Measurements from ENCODE around the gene MAOB. TPM values are rescaled to one million over a fixed set of nuclear protein-coding genes. Genes with fewer than 3 reads are reported as not detected.

MAOB gene
- total RNA-seq, 1 donor from 2014 or later, result 3.2 TPM

DNA sequence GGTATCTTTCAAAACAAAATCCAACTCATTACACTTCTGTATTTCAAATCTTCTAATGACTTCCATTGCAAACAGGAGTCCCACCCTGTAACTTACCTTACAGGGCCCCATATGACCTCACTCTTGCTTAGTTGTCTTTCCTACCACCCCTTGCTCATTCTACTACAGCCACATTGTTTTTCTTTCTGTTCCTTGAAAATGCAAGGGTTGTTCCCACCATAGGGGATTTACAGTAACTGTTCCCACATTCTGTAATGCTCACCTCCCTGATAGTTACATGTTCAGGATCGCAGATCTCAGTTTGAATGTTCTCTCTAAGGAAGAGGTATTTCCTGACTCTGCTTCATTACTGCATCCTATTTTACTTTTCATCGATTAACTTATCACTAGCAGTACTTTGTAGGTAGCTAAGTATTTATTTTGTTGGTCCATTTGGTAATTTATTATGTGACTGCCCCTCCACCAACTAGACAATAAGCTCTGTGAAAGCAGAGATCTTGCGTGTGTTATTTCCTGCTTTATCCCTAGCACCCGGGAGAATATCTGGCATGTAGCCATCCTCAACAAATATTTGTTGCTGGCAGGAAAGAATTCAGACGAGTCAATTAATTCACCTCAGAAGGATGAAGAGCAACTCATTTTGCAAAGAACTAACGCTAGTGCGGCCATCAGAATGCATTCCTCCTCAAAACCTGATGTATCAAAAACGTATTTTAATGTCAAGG is 21.4 kb downstream of the MAOB start:
- DNase-seq, result peak; percentile 8

DNA sequence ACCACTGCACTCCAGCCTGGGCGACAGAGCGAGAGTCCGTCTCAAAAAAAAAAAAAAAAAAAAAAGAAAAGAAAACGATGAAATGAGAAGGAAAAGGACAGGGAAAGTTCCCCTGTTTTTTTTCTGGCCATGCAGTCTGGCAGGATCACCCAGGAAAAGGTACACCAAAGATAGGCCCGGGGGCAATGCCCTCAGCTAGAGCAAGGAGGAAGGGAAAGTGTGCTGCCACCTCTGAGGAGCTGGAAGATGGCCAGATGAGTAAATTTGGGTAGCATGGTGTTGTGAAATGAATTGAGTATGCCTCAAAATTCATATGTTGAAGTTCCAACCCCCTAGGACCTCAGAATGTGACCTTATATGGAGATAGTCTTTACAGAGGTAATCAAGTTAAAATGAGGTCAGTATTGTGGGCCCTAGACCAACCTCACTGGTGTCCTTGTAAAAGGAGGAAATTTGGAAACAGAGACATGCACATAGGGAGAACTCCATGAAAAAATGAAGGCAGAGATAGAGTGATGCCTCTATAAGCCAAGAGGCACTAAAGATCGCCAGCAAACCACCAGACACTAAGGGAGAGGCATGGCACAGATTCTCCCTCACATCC is 28.9 kb downstream of the MAOB start:
- no peak for DNase-seq

DNA sequence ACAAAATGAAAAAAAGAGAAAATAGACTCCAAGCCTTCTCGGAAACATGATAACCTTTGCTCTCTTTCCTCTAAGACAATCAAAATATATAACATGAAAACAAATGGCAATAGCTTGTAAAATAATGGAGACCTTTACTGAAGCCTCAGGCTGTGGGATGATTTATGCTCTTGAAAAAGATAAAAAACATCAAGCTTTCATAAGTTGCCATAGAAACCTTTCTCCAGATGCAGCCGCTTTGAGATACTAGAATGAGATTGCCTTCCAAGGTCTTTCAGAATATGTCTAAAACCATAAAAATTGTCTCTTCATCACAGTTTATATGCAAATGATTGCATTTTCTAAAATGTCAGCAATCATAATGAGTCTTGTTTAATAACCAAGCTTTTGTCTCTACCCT is 31.6 kb downstream of the MAOB start:
- DNase-seq, result no peak

DNA sequence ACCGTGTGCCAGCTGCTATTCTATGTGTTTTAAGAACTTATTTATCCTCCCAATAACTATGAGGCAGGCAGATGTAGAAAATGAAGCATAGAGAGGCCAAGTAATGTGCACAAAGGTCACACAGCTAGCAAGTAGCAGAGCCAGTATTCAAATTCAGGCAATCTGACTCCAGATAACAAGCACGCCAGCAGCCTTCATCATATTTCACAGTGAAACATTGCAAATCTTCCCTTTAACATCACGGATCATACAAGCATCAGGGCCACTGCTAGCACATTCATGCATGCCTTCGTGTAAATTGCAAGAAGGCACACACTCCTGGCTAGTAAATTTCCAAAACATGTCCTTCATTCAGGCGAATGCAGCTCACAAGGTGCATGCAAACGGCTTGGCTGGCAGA is 33.1 kb downstream of the MAOB start:
- no peak for DNase-seq

DNA sequence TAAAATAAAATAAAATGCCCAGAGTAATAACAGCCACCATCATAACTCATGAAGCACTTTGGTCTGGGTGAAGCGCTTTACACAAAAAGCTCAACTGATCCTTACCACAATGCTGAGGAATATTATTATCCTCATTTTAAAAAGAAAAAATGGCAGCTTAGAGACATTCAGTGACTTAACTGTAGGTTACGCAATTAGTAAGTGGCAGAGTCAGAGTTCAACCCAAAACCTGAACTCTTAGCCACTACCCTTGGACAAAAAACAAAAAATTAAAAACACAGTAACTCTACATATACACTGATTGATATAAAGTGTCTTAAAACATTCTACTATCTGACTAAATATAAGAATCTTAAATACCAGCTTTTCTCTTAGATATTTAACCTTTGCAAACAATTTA is 34.9 kb downstream of the MAOB start:
- DNase-seq, result no peak

DNA sequence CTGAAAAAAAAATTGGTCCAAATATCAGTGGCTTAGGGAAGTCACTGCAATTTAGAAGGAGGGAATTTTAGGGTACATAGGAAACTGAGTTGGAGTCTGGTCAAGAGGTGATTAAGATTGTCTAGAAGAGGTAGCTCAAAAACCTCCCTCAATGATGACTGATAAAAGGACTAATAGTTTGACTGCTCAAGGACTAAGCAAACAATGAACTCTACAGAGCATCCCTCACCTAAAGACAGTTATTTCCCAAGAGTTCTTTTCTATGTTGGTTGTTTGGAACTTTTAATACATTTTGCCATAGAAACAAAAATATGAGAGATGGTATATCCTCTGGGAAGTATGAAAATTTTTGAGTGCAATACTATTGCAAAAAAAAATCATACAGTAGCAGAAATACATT is 35.7 kb downstream of the MAOB start:
- no peak for DNase-seq

DNA sequence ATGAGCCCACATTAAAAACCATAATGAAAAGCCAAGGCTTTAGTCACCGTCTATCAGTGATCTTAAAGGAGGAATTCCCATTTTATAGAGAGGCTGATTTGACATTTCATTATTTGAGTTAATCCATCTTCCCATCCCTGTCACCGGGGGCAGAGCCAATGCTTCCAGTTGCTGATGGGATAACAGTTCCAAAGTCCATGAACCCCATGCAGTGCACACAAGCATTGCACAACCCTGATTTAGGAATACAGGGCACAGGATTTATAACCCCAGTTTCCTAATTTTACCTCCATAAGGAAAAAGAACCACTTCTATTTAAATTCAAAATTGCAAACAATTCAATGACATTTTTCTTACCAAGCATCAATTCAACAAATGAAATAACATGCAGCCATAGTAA is 36.5 kb downstream of the MAOB start:
- no peak for DNase-seq

DNA sequence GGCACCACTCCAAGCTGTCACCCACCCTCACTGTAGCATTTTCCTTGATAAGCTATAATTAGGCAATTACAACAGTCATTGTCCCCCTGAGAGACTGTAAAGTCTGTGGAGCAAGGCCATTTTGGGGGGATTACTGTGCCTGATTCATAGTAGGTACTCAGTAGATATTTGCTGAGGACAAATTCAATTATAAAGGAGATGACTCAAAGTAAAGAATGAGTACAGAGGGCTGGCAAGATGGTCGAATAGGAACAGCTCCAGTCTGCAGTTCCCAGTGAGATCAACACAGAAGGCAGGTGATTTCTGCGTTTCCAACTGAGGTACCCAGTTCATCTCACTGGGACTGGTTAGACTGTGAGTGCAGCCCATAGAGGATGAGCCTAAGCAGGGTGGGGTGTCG is 42.0 kb downstream of the MAOB start:
- no peak for DNase-seq

DNA sequence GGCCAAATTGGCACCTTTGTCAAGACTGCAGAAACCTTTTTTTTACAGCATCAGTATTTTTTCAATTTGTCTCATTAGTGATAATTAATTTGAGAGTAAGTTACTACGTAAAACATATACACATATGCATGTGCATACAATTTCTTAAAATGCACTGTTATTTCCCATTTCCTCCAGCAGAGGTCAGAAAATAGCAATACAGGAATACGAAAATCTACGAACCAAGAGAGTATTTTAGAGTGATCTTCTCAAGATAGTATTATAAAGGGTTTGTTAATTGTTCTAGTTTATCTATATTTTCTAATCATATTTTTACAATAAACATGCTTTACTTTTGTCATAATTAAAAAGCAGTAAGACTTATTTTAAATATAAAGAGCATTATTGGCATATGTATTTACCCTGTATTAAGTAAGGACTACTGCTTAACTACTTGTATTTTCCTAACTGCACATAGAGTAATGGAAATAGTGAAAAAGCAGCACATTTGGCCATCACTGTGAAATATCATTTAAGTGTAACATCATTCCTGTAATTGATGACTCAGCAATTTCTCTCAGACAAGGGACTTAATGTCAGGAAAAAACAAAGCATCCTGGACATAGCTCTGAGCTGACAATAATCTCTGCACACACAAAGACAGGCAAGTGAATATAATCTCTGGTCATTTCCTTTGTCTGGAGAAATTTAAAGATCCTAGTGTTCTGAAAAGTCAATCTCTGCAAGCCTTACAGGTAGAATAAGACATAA is 45.6 kb downstream of the MAOB start:
- peak; percentile 37 for DNase-seq

DNA sequence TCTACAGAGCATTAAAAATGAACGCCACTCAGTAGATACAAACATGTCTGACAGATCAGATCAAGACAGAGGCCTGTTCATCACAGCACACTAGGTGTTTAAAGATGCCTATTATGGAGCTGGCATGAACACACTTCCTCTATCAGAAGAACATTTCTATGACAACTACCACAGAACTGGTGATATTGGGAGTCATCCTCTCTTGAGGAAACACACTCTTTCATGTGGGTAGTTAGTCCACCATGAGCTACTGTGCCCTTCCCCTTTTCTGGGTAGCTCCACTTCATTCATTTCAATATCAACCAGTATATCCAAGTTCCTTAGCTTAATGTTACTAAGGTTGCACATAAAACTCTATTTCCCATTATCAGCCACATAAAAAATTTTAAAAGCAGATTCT is 46.7 kb downstream of the MAOB start:
- no peak for DNase-seq

DNA sequence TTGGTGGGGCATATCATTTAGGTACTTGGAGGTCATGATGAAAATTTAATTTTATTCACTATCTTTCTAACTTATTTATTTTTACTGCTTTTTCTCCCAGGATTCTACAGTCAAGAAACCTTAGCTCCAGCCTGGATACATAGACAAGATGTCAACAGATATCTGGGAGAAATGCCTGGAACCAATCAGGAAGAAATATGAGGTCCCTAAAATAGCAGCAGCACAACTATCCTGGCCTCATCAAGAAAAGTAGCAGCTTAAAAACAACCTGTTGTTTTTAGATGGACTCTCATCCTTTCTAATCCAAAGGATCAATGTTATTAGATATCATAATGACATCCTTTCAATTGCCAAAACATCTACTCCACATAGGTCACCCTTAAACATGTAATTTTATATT is 54.5 kb downstream of the MAOB start:
- no peak for DNase-seq

DNA sequence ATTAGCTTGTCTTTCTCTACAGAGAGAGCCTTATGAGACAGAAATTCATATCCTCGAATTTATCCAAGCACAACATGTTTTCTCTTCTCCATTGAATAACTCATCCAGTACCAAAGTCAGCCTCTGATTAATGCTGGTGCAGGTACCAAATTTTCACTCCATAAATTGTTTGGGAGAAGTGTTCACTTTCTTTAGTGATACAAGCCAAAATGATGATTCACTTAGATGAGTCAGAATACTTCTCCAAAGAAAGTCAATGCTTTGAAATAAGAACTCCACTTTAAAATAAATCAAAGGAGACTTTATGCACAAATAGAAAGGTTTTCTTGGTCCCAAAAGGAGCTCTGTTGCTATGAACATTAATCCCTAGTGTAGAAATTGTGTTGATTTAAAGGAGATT is 60.2 kb downstream of the MAOB start:
- DNase-seq, result no peak

DNA sequence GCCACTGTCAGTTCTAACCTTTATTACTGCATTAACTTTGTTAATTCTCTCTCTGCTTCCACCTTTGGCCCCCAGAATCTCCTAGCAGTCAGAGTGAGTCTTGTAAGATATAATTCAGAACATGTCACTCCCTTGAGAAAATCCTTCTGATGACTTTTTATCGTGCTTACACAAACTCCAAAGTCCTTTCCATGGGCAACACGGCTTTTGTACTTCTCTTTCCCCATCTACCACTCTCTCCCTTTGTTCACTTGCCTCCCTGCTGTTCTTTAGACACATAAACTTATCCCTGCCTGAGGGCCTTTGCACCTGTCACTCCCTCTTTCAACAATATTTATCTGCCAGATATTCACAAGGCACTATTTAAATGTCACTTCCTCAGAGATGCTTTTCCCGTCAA is 64.8 kb downstream of the MAOB start:
- DNase-seq, result no peak

DNA sequence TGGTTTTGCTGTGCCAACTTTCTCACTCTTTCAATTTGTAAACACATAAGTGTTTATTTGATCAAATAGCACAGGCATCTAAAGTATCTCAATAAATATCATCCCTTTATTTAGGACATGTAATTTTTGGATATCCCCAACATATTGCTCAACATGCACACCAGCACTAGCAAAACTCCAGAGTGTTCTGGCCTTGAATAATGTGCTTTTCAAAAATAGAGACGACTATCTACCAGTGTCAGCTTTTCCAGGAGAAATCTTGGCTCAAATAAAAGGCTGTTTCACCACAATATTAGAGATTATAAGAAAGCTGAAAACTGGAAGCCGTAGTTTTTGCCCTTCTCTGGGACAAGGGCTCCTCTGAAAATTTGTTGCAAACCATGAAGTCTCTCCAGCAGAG is 67.0 kb downstream of the MAOB start:
- DNase-seq, result no peak

DNA sequence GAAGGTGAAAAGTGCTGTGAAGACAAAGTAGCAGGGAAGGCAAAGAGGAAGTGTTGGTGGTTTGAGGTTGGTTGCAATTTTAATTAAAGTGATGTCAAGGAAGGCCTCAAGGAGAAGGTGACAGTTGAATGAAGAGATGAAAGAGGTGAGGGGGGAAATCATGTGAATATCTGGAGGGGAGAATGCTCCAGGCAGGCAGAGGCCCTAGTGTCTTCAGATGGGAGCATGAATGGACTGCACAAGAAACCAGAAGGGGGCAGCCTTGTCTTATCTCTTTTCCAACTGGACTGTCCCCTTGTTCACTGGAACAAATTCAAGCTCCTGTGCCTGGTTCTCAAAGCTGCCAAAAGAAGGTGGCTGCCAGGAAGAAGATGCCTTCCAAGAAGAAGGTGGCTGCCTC is 68.4 kb downstream of the MAOB start:
- no peak for DNase-seq

DNA sequence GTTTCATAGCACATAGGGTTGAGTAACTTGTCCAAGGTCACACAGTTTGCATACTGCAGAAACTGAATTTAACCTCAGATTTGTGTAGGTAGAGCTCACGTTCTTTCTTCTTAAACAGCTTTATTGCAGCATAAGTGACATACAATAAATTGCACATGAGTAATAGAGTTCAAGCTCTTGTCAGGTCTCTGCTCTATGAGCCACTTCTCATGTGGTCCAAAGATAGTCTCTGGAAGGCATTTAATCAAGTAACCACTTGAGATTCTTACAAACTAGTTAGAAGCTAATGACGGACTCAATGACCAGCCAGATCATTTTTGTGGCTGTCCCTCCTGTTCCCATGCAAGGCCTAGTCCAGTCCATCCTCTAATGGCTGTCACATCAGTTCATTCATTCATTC is 68.9 kb downstream of the MAOB start:
- no peak for DNase-seq

DNA sequence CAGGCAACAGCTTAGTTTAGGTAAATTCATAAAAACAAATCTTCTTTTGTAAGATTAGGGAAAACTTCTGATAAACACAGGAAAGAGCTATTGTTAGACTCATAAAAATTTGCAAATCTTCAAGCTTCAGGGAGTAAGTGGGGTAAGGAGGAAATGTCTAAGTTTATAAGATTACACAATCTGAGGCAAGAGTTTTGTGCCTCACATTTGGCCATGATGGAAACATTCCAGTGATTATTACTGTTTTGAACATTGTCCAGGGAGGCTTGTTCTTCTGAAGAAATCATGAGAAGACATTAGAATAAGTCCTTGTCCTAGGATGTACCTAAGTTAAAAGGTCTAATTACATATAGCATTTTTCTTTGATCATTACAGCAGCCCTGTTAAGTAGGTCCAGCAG is 72.8 kb downstream of the MAOB start:
- DNase-seq, result no peak

DNA sequence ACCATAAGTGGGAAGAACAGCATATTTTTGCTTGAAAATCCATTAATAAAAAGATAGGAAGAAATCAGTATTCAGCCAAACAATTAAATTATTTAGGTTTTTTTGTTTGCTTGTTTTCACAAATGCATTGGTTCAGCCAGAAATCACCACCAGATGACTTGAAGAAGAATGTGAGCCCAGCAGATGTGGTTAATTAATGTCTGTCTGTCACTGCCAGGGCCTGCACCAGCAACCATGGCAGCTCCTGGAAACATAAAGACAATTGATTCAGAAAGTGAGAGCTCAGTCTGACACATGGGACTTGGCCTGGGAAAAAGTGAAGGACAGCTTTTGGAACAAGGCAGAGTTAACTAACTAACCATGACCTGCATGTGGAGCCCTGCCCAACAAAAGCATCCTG is 74.0 kb downstream of the MAOB start:
- DNase-seq, result no peak

DNA sequence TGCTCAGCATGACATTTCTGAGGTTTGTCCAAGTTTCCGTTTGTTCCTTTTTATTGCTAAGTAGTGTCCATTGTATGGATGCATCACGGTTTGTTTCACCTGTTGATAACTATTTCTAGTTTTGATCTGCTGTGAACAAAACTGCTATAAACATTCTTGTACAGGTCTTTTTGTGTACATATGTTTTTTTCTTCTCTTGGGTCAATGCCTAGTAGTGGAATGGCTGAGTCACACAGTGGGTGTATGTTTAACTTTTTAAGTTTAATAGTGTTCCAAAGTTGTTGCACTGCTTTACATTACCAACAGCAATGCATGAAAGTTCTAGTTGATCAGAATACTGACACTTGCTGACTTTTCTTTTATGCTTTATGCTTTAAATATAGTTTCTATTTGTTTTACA is 76.7 kb downstream of the MAOB start:
- no peak for DNase-seq

DNA sequence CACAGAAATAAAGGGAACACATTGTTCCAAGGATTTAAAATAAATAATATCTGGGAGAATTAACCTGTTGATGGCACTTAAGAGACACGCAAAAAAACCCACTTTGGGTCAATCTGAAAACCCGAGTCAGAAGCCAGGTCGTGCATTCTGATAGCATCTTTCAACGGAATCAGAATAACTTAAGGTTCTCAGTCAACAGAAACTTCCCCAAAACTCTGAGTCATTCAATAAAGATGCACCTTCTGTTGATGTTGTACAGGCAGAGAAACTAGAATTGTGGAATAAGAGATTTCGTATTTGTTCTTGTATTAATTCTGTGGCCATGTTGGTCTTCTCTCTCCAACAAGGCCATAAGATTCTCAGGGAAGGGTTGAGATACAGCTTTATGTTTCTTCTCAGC is 78.2 kb downstream of the MAOB start:
- no peak for DNase-seq

DNA sequence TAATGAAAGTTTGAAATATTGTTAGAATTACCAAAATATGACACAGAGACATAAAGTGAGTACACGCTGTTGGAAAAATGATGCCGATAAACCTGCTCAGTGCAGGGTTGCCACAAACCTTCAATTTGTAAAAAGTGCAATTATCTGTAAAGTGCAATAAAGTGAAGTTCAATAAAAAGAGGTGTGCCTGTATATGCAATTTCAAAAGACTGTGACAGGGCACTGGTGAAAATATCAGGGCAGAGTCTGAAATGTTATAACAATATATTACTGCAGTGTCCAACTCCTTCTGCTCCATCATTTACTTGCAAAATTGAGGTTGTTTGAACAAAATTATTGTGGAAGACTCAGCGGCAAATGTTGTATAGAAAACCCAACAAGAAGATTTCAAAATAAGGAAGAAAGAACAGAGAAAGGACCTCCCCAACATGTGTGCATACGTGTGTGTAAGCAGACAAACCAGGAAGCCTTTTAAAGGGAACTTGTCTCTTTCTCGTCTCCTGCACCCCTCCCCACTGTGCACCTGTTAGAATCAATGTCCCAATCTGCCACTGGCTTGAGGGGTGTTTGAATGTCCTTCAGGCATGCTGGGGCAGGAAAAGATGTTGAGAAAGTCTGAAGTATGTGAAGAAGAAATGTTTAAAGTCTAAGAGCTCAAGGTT is 96.2 kb downstream of the MAOB start:
- no peak for DNase-seq

DNA sequence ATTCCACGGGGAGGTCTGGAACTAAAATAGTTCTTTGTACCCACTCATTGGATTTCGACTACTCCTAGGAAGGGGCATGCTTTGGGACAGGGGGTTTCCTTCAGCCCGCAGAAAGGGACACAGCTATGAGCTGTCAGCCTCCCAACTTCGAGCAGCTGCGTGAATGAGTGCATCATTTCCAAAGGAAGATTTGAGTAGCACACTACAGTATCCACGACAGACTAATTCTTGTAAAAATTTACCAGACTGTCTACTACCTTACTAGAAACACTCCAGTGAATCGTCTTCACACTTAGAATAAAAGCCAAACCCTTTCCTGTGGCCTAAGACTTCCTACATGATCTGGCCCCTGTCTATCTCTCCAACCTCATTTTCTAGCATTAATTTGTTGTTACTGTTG is 124.2 kb downstream of the MAOB start:
- DNase-seq, result no peak

DNA sequence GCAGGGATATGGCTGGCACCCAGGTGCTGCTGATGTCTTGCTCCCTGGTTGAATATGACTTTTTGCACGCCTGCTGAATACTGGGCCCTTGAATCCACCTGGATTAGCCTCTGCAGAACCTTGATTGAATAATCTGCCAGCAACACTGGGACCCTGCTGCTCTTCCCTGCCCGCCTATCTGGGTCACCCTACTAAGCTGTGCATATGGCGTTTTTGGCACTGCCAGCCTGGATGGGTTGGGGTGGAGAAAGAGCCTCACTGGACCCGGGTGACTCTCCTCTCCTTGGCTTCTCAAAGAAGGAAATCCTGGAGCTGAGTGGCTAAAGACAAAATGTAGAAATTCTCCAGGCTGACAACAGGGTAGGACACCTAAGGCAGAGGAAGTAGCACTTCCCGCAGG is 126.2 kb downstream of the MAOB start:
- DNase-seq, result no peak

All from tongue (tissue), 2 donors.